ENCODE data around the gene RSU1. TPM values are rescaled to one million over a fixed set of nuclear protein-coding genes. Genes with fewer than 3 reads are reported as not detected.

RSU1 gene
- total RNA-seq, 1 donor from 2014 or later: 81.6 TPM

- no peak for ATAC-seq
- no peaks in the 10 kb centered on the region for H3K4me1 ChIP-seq
- no peak overlapping the region for H3K27ac ChIP-seq
- H3K27me3 ChIP-seq (ENCODE audit: low read depth): no peaks in the 10 kb centered on the region
- peaks cover 10% of the 10 kb centered on the region for H3K36me3 ChIP-seq
- H3K9me3 ChIP-seq: no peaks in the 10 kb centered on the region
- no peak overlapping the region for H3K4me3 ChIP-seq
- DNase-seq: no peak
- intact Hi-C loops (cut with DNase I): no loop called here
- no peak for TF ChIP-seq CTCF (IDR thresholded peaks at IDR 0.05)
Observed at GRCh38 chr10:16728266-16728665, 89.0 kb downstream of the RSU1 start.

GRCh38 chr10:16727666-16728065 is 89.6 kb downstream of the RSU1 start:
- no peaks in the 10 kb centered on the region for H3K4me1 ChIP-seq
- no peaks in the 10 kb centered on the region for H3K9me3 ChIP-seq
- H3K27me3 ChIP-seq (ENCODE audit: low read depth): no peaks in the 10 kb centered on the region
- no peak for DNase-seq
- TF ChIP-seq CTCF (IDR thresholded peaks at IDR 0.05): no peak
- peaks cover 10% of the 10 kb centered on the region for H3K36me3 ChIP-seq
- no peak overlapping the region for H3K27ac ChIP-seq
- no peak for ATAC-seq
- H3K4me3 ChIP-seq: no peak overlapping the region
- intact Hi-C loops (cut with DNase I): no loop called here

- TF ChIP-seq CTCF (IDR thresholded peaks at IDR 0.05): no peak
- no peaks in the 10 kb centered on the region for H3K4me1 ChIP-seq
- no peak overlapping the region for H3K4me3 ChIP-seq
- no peak for ATAC-seq
- intact Hi-C loops (cut with DNase I): no loop called here
- no peak overlapping the region for H3K27ac ChIP-seq
- no peaks in the 10 kb centered on the region for H3K27me3 ChIP-seq (ENCODE audit: low read depth)
- no peaks in the 10 kb centered on the region for H3K9me3 ChIP-seq
- DNase-seq: no peak
- H3K36me3 ChIP-seq: peaks cover 11% of the 10 kb centered on the region
Observed at GRCh38 chr10:16724509-16724908, 92.7 kb downstream of the RSU1 start.

GRCh38 chr10:16720812-16721211 is 96.4 kb downstream of the RSU1 start:
- no peak overlapping the region for H3K27ac ChIP-seq
- H3K36me3 ChIP-seq: peaks cover 4% of the 10 kb centered on the region
- H3K27me3 ChIP-seq (ENCODE audit: low read depth): no peaks in the 10 kb centered on the region
- DNase-seq: no peak
- intact Hi-C loops (cut with DNase I): no loop called here
- no peaks in the 10 kb centered on the region for H3K4me1 ChIP-seq
- no peak for TF ChIP-seq CTCF (IDR thresholded peaks at IDR 0.05)
- H3K4me3 ChIP-seq: no peak overlapping the region
- no peak for ATAC-seq
- no peaks in the 10 kb centered on the region for H3K9me3 ChIP-seq

- Histone ChIP-seq H3K4me3 (no peak overlapping the region), H3K27me3 (ENCODE audit: low read depth) (no peaks in the 10 kb centered on the region), H3K27ac (no peak overlapping the region), H3K4me1 (no peaks in the 10 kb centered on the region), H3K36me3 (peaks cover 4% of the 10 kb centered on the region), H3K9me3 (peaks cover 9% of the 10 kb centered on the region)
- ATAC-seq (no peak), DNase-seq (no peak)
- intact Hi-C loops (cut with DNase I): no loop called here
- no peak for TF ChIP-seq CTCF (IDR thresholded peaks at IDR 0.05)
Observed at GRCh38 chr10:16717622-16718395, 99.4 kb downstream of the RSU1 start.
